ENCODE data around the gene PTPRT.

DNA sequence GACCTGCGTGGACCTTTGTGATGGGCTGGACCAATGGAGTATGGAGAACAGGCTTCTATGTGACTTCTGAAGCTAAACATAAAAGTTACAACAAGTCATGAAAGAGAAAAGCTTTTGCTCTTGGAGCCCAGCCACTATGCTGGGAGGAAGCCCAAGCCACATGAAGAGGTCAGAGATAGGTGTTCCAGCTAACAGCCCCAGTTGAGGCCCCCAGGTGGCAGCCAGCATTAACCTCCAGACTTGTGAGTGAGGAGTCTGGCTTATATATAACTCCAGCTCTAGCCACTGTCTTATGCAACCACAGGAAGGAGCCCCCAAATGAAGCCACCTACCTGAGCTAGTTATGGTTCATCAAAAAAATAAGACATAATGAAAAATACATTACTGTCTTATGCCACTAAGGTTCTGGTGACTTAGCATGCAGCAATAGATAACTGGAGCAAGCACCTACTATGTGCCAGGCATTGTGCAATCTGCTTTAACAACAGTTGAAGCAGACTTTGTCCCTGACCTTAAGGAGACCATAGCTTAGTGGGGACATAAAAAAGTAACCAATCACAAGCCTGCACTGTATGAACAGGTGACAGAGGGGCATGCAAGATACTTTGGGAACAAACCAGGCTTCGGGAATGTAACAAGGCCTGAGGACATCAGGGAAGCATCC is 599.6 kb downstream of the PTPRT start:
- TF ChIP-seq, protein P1, sequence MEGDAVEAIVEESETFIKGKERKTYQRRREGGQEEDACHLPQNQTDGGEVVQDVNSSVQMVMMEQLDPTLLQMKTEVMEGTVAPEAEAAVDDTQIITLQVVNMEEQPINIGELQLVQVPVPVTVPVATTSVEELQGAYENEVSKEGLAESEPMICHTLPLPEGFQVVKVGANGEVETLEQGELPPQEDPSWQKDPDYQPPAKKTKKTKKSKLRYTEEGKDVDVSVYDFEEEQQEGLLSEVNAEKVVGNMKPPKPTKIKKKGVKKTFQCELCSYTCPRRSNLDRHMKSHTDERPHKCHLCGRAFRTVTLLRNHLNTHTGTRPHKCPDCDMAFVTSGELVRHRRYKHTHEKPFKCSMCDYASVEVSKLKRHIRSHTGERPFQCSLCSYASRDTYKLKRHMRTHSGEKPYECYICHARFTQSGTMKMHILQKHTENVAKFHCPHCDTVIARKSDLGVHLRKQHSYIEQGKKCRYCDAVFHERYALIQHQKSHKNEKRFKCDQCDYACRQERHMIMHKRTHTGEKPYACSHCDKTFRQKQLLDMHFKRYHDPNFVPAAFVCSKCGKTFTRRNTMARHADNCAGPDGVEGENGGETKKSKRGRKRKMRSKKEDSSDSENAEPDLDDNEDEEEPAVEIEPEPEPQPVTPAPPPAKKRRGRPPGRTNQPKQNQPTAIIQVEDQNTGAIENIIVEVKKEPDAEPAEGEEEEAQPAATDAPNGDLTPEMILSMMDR (tag by site-specific recombination; IDR thresholded peaks at IDR 0.05), result no peak
- TF ChIP-seq KLF9 (tag by site-specific recombination; IDR thresholded peaks at IDR 0.05; ENCODE audit: low read depth) (no peak), HOXA7 (CRISPR knock-in tag; IDR thresholded peaks at IDR 0.05; ENCODE audit: borderline replicate concordance) (no peak), ZNF138 (tag by site-specific recombination; IDR thresholded peaks at IDR 0.05; ENCODE audit: borderline replicate concordance) (no peak), KLF16 (tag by site-specific recombination; IDR thresholded peaks at IDR 0.05) (no peak), REPIN1 (tag by site-specific recombination; IDR thresholded peaks at IDR 0.05; ENCODE audit: low read depth) (no peak), ZBTB8A (tag by site-specific recombination; IDR thresholded peaks at IDR 0.05) (no peak), ZNF514 (tag by site-specific recombination; IDR thresholded peaks at IDR 0.05) (no peak), ZBTB21 (tag by site-specific recombination; IDR thresholded peaks at IDR 0.05) (no peak)
- TF ChIP-seq, protein P2, sequence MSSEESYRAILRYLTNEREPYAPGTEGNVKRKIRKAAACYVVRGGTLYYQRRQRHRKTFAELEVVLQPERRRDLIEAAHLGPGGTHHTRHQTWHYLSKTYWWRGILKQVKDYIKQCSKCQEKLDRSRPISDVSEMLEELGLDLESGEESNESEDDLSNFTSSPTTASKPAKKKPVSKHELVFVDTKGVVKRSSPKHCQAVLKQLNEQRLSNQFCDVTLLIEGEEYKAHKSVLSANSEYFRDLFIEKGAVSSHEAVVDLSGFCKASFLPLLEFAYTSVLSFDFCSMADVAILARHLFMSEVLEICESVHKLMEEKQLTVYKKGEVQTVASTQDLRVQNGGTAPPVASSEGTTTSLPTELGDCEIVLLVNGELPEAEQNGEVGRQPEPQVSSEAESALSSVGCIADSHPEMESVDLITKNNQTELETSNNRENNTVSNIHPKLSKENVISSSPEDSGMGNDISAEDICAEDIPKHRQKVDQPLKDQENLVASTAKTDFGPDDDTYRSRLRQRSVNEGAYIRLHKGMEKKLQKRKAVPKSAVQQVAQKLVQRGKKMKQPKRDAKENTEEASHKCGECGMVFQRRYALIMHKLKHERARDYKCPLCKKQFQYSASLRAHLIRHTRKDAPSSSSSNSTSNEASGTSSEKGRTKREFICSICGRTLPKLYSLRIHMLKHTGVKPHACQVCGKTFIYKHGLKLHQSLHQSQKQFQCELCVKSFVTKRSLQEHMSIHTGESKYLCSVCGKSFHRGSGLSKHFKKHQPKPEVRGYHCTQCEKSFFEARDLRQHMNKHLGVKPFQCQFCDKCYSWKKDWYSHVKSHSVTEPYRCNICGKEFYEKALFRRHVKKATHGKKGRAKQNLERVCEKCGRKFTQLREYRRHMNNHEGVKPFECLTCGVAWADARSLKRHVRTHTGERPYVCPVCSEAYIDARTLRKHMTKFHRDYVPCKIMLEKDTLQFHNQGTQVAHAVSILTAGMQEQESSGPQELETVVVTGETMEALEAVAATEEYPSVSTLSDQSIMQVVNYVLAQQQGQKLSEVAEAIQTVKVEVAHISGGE (tag by site-specific recombination; conservative IDR thresholded peaks at IDR 0.05; ENCODE audit: low read depth), result no peak
